Neural cell (in vitro differentiated cells): Measurements from ENCODE around the gene RNF217. TPM values are rescaled to one million over a fixed set of nuclear protein-coding genes. Genes with fewer than 3 reads are reported as not detected.

Source experiments
- H2AFZ ChIP-seq: fragments of 200-600, 300-800 bp; sonication (generic), shearing (Covaris generic); 2 replicates; pipeline ENCODE4 v1.6.0; 2014; ENCODE audit warnings: low read depth, mild to moderate bottlenecking, antibody characterized with exemption, low read length, moderate library complexity
- H3F3A ChIP-seq: fragments of 200-600 bp; shearing (Covaris generic); 2 replicates; pipeline ENCODE4 v1.6.1; 2016; ENCODE audit warnings: mild to moderate bottlenecking, moderate library complexity, mixed read lengths, antibody characterized with exemption, low read length; ENCODE audit not compliant: insufficient read depth, poor library complexity, severe bottlenecking
- H3K27ac ChIP-seq: fragments of 200-600, 300-800 bp; sonication (generic), shearing (Covaris generic); 2 replicates; pipeline ENCODE4 v1.5.1; 2014; ENCODE audit warnings: mild to moderate bottlenecking, low read length, moderate library complexity
- H3K27me3 ChIP-seq: fragments of 300-800, 200-600 bp; sonication (generic), shearing (Covaris generic); 2 replicates; pipeline ENCODE4 v1.6.0; 2014; ENCODE audit warnings: mild to moderate bottlenecking, low read depth, low read length, moderate library complexity; ENCODE audit not compliant: insufficient read depth
- H3K36me3 ChIP-seq: fragments of 300-800, 200-600 bp; sonication (generic), shearing (Covaris generic); 2 replicates; pipeline ENCODE4 v1.5.1; 2014; ENCODE audit warnings: mild to moderate bottlenecking, antibody characterized with exemption, low read length, moderate library complexity; ENCODE audit not compliant: insufficient read depth
- H3K4me2 ChIP-seq: fragments of 300-800, 200-600 bp; sonication (generic), shearing (Covaris generic); 2 replicates; pipeline ENCODE4 v1.6.0; 2014; ENCODE audit warnings: mild to moderate bottlenecking, low read length
- H3K4me3 ChIP-seq: fragments of 300-800, 200-600 bp; sonication (generic), shearing (Covaris generic); 2 replicates; pipeline ENCODE4 v1.5.1; 2014; ENCODE audit warnings: mild to moderate bottlenecking, low read length, moderate library complexity
- H3K79me2 ChIP-seq: fragments of 200-600 bp; shearing (Covaris generic); replicated peaks from 2 replicates; pipeline ENCODE4 v1.6.0; 2014; ENCODE audit warnings: mild to moderate bottlenecking, low read length, moderate library complexity; ENCODE audit not compliant: insufficient read depth
- H3K9ac ChIP-seq: fragments of 300-800, 200-600 bp; sonication (generic), shearing (Covaris generic); 2 replicates; pipeline ENCODE4 v1.6.1; 2016; ENCODE audit warnings: mild to moderate bottlenecking, low read length, mixed read lengths
- H3K9me2 ChIP-seq: fragments of 200-600 bp; shearing (Covaris generic); 2 replicates; pipeline ENCODE4 v1.6.1; 2016; ENCODE audit warnings: mild to moderate bottlenecking, low read length, mixed read lengths; ENCODE audit not compliant: insufficient read depth
- H3K9me3 ChIP-seq: fragments of 200-600, 300-800 bp; sonication (generic), shearing (Covaris generic); 2 replicates; pipeline ENCODE4 v1.6.1; 2016; ENCODE audit warnings: mild to moderate bottlenecking, mixed run types, low read length, moderate library complexity, mixed read lengths
- H4K20me1 ChIP-seq: fragments of 200-600 bp; shearing (Covaris generic); 2 replicates; pipeline ENCODE4 v1.6.1; 2016; ENCODE audit warnings: mild to moderate bottlenecking, mixed run types; ENCODE audit not compliant: insufficient read depth
- EP300 ChIP-seq: fragments of 450-650 bp; conservative IDR thresholded peaks from 2 replicates; pipeline ENCODE4 v1.6.1; 2014; ENCODE audit warnings: antibody characterized with exemption, mild to moderate bottlenecking, moderate library complexity; ENCODE audit not compliant: poor library complexity, severe bottlenecking
- EZH2 ChIP-seq: fragments of 200-600, 300-800 bp; shearing (Covaris generic), sonication (generic); IDR thresholded peaks from 2 replicates; pipeline ENCODE4 v1.6.1; 2014; ENCODE audit warnings: antibody characterized with exemption, low read length, borderline replicate concordance, mild to moderate bottlenecking; ENCODE audit not compliant: insufficient read depth, poor library complexity, severe bottlenecking
- MXI1 ChIP-seq: fragments of 450-650 bp; conservative IDR thresholded peaks from 2 replicates; pipeline ENCODE4 v1.6.1; 2014; ENCODE audit warnings: antibody characterized with exemption, mild to moderate bottlenecking; ENCODE audit not compliant: poor library complexity, severe bottlenecking
- POLR2AphosphoS5 ChIP-seq: IDR thresholded peaks from 2 replicates; pipeline ENCODE4 v1.6.1; 2012
- RAD21 ChIP-seq: fragments of 450-650 bp; conservative IDR thresholded peaks from 2 replicates; pipeline ENCODE4 v1.6.1; 2014; ENCODE audit warnings: antibody characterized with exemption, mild to moderate bottlenecking, moderate library complexity
- SMC3 ChIP-seq: fragments of 450-650 bp; conservative IDR thresholded peaks from 2 replicates; pipeline ENCODE4 v1.6.1; 2014; ENCODE audit warnings: antibody characterized with exemption, mild to moderate bottlenecking, moderate library complexity; ENCODE audit not compliant: poor library complexity
- TAF1 ChIP-seq: IDR thresholded peaks from 2 replicates; pipeline ENCODE4 v1.6.1; 2012; ENCODE audit warnings: low read depth
- polyA plus RNA-seq: library from polyadenylated mRNA; depleted of rRNA; stranded (reverse); fragments of >200 nt; gene quantifications from 2 replicates; pipeline ENCODE4 v1.2.3, GENCODE V29; 2014
- TF ChIP-seq, protein P1 (sequence below): fragments of 450-650 bp; IDR thresholded peaks from 2 replicates; pipeline ENCODE4 v1.5.1; 2014; ENCODE audit warnings: antibody characterized with exemption, mild to moderate bottlenecking, moderate library complexity; ENCODE audit not compliant: poor library complexity, severe bottlenecking
- TF ChIP-seq, protein P2 (sequence below): IDR thresholded peaks from 2 replicates; pipeline ENCODE4 v1.6.1; 2012; ENCODE audit warnings: borderline replicate concordance

The RNF217 gene
- polyA plus RNA-seq, 1 donor from 2014 or later = 10.2 TPM

DNA sequence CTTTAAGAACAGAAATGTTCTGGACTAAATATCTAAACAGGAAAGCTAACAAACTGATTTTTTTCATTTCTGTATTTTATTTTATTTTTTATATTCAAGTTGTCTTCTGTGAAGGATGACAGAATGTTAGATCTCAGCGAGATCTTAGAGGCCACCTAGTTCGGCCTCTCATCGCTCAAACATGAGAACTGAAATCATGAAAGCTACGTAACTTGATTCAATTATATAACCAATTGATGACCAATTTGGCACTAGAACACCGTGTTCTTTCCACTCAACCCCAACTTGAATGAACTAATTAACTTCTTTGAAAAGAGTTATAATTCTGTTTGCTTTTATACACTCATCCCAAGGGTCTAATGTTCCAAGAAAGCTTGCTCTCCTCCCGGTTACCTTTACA is 24.6 kb upstream of the RNF217 start:
- Histone ChIP-seq H2AFZ (no peak overlapping the region), H3K4me3 (no peak overlapping the region), H3K9ac (no peak overlapping the region), H4K20me1 (no peaks in the 10 kb centered on the region), H3K4me2 (no peak overlapping the region), H3K36me3 (no peaks in the 10 kb centered on the region), H3K27ac (no peak overlapping the region), H3F3A (no peaks in the 10 kb centered on the region), H3K79me2 (no peaks in the 10 kb centered on the region), H3K9me2 (no peaks in the 10 kb centered on the region), H3K27me3 (no peaks in the 10 kb centered on the region), H3K9me3 (no peaks in the 10 kb centered on the region)
- TF ChIP-seq, protein P1, sequence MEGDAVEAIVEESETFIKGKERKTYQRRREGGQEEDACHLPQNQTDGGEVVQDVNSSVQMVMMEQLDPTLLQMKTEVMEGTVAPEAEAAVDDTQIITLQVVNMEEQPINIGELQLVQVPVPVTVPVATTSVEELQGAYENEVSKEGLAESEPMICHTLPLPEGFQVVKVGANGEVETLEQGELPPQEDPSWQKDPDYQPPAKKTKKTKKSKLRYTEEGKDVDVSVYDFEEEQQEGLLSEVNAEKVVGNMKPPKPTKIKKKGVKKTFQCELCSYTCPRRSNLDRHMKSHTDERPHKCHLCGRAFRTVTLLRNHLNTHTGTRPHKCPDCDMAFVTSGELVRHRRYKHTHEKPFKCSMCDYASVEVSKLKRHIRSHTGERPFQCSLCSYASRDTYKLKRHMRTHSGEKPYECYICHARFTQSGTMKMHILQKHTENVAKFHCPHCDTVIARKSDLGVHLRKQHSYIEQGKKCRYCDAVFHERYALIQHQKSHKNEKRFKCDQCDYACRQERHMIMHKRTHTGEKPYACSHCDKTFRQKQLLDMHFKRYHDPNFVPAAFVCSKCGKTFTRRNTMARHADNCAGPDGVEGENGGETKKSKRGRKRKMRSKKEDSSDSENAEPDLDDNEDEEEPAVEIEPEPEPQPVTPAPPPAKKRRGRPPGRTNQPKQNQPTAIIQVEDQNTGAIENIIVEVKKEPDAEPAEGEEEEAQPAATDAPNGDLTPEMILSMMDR = no peak
- TF ChIP-seq EP300 = no peak
- TF ChIP-seq SMC3 = no peak
- no peak for TF ChIP-seq MXI1
- no peak for TF ChIP-seq RAD21
- TF ChIP-seq, protein P2, sequence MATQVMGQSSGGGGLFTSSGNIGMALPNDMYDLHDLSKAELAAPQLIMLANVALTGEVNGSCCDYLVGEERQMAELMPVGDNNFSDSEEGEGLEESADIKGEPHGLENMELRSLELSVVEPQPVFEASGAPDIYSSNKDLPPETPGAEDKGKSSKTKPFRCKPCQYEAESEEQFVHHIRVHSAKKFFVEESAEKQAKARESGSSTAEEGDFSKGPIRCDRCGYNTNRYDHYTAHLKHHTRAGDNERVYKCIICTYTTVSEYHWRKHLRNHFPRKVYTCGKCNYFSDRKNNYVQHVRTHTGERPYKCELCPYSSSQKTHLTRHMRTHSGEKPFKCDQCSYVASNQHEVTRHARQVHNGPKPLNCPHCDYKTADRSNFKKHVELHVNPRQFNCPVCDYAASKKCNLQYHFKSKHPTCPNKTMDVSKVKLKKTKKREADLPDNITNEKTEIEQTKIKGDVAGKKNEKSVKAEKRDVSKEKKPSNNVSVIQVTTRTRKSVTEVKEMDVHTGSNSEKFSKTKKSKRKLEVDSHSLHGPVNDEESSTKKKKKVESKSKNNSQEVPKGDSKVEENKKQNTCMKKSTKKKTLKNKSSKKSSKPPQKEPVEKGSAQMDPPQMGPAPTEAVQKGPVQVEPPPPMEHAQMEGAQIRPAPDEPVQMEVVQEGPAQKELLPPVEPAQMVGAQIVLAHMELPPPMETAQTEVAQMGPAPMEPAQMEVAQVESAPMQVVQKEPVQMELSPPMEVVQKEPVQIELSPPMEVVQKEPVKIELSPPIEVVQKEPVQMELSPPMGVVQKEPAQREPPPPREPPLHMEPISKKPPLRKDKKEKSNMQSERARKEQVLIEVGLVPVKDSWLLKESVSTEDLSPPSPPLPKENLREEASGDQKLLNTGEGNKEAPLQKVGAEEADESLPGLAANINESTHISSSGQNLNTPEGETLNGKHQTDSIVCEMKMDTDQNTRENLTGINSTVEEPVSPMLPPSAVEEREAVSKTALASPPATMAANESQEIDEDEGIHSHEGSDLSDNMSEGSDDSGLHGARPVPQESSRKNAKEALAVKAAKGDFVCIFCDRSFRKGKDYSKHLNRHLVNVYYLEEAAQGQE = no peak
- TF ChIP-seq TAF1 = no peak
- TF ChIP-seq EZH2 = no peak
- no peak for TF ChIP-seq POLR2AphosphoS5

DNA sequence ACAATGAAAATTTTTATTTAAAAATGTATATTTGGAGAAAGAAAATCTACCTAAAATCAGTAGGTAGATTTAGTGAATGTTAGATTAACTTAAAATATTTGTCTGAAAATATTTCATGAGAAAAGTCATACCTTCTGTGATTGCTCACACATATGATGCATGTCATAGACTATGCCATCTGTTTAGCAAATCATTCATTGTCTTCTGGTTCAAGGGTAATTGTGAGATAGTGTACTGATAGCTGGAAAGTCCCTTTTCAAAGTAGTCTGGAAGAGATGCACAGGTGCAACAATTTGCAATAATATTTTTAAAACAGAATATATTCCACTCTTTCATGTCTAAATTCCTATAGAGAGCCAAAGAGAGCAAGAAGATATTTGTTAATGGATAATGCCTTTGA is 21.0 kb upstream of the RNF217 start:
- no peaks in the 10 kb centered on the region for H3F3A ChIP-seq
- no peaks in the 10 kb centered on the region for H3K79me2 ChIP-seq
- TF ChIP-seq MXI1 = no peak
- no peak for TF ChIP-seq RAD21
- TF ChIP-seq, protein P2 = no peak
- no peak for TF ChIP-seq SMC3
- no peak for TF ChIP-seq EP300
- TF ChIP-seq, protein P1 = no peak
- no peak for TF ChIP-seq EZH2
- TF ChIP-seq TAF1 = no peak
- no peak for TF ChIP-seq POLR2AphosphoS5
- H3K27me3 ChIP-seq = no peaks in the 10 kb centered on the region
- H3K4me3 ChIP-seq = no peak overlapping the region
- no peak overlapping the region for H3K9ac ChIP-seq
- no peaks in the 10 kb centered on the region for H3K9me3 ChIP-seq
- H3K27ac ChIP-seq = no peak overlapping the region
- no peak overlapping the region for H3K4me2 ChIP-seq
- no peaks in the 10 kb centered on the region for H4K20me1 ChIP-seq
- no peaks in the 10 kb centered on the region for H3K9me2 ChIP-seq
- H3K36me3 ChIP-seq = no peaks in the 10 kb centered on the region
- H2AFZ ChIP-seq = no peak overlapping the region
